Testis (tissue), 2 donors: ENCODE results near the gene MUC5AC.

ENCODE experiments used
- POLR2A ChIP-seq: fragments of 450-650 bp; IDR thresholded peaks from one replicate; pipeline ENCODE4 v1.6.1; 2017; ENCODE audit warnings: antibody characterized with exemption, mild to moderate bottlenecking, moderate library complexity
- TF ChIP-seq, protein P1 (sequence below), 3 experiments: fragments of 450-650 bp in 2 of 3; fragments of 200-600 bp in 1 of 3; sonication (generic) in 1 of 3; IDR thresholded peaks; one replicate each; pipeline ENCODE4 v1.5.1; 2016 to 2019; ENCODE audit warnings: antibody characterized with exemption in 3 of 3, mild to moderate bottlenecking in 2 of 3, moderate library complexity in 1 of 3

DNA sequence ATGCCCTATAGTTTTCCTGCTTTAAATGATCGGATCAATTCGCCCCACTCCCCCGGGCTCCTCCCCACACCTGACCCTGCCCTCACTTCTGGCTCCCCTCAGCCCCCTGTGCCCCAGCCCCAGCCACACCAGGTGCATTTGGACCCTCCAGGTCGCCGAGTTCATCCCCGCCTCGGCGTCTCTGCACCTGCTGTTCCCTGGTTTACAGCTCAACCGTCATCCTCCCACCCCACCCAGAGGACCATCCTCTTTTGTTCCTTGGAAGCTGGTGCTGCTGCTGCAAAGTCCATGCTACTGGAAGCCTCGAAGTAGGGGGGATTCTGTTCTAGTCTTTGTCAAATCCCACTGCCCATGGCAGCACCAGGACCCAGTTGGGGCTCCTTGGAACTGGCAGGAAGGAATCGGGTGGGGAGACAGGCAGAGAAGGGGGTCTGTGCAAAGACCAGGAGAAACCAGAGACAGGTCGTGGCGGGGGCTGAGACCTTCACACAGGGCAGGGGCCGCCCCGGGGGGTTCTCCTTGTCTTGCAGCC lies 60.6 kb downstream of the MUC5AC start:
- TF ChIP-seq, protein P1, sequence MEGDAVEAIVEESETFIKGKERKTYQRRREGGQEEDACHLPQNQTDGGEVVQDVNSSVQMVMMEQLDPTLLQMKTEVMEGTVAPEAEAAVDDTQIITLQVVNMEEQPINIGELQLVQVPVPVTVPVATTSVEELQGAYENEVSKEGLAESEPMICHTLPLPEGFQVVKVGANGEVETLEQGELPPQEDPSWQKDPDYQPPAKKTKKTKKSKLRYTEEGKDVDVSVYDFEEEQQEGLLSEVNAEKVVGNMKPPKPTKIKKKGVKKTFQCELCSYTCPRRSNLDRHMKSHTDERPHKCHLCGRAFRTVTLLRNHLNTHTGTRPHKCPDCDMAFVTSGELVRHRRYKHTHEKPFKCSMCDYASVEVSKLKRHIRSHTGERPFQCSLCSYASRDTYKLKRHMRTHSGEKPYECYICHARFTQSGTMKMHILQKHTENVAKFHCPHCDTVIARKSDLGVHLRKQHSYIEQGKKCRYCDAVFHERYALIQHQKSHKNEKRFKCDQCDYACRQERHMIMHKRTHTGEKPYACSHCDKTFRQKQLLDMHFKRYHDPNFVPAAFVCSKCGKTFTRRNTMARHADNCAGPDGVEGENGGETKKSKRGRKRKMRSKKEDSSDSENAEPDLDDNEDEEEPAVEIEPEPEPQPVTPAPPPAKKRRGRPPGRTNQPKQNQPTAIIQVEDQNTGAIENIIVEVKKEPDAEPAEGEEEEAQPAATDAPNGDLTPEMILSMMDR (IDR thresholded peaks at IDR 0.05), result no peak
- TF ChIP-seq POLR2A, result no peak
